ENCODE measurements around the gene SON. TPM values are rescaled to one million over a fixed set of nuclear protein-coding genes. Genes with fewer than 3 reads are reported as not detected.
"Not testable (repeated sequence)": the region's sequence is repeated elsewhere in the genome, so short reads cannot be mapped to it uniquely, and the experiment has no call there.

SON gene
- total RNA-seq, 1 donor from 2014 or later = 395 TPM

GRCh38 chr21:33618407-33618806, 75.6 kb downstream of the SON start:
- H3K27me3 Mint-ChIP-seq = no peaks in the 10 kb centered on the region
- H3K27ac Mint-ChIP-seq = peak overlapping the region; percentile 1
- peaks cover 4% of the 10 kb centered on the region for H3K9me3 Mint-ChIP-seq (ENCODE audit: low read depth)
- H3K4me1 Mint-ChIP-seq (ENCODE audit: low read depth) = peaks cover 7% of the 10 kb centered on the region
- TF ChIP-seq CTCF (IDR thresholded peaks at IDR 0.05; ENCODE audit: unreplicated experiment) = no peak
- DNase-seq (ENCODE audit: low spot score, unreplicated experiment) = no peak
- no peak overlapping the region for H3K4me3 Mint-ChIP-seq (ENCODE audit: low read depth)
- peaks cover 32% of the 10 kb centered on the region for H3K36me3 Mint-ChIP-seq (ENCODE audit: insufficient read depth)

- H3K36me3 Mint-ChIP-seq (ENCODE audit: insufficient read depth) = peaks cover 35% of the 10 kb centered on the region
- no peak for DNase-seq (ENCODE audit: low spot score, unreplicated experiment)
- no peaks in the 10 kb centered on the region for H3K27me3 Mint-ChIP-seq
- no peak overlapping the region for H3K4me3 Mint-ChIP-seq (ENCODE audit: low read depth)
- H3K9me3 Mint-ChIP-seq (ENCODE audit: low read depth) = peaks cover 4% of the 10 kb centered on the region
- peaks cover 7% of the 10 kb centered on the region for H3K4me1 Mint-ChIP-seq (ENCODE audit: low read depth)
- TF ChIP-seq CTCF (IDR thresholded peaks at IDR 0.05; ENCODE audit: unreplicated experiment) = no peak
- H3K27ac Mint-ChIP-seq = no peak overlapping the region
Measured at GRCh38 chr21:33619726-33620125, 76.9 kb downstream of the SON start.

GRCh38 chr21:33622253-33622652, 79.4 kb downstream of the SON start:
- no peaks in the 10 kb centered on the region for H3K27me3 Mint-ChIP-seq
- DNase-seq (ENCODE audit: low spot score, unreplicated experiment) = no peak
- peaks cover 7% of the 10 kb centered on the region for H3K4me1 Mint-ChIP-seq (ENCODE audit: low read depth)
- peaks cover 3% of the 10 kb centered on the region for H3K9me3 Mint-ChIP-seq (ENCODE audit: low read depth)
- no peak overlapping the region for H3K4me3 Mint-ChIP-seq (ENCODE audit: low read depth)
- TF ChIP-seq CTCF (IDR thresholded peaks at IDR 0.05; ENCODE audit: unreplicated experiment) = no peak
- no peak overlapping the region for H3K27ac Mint-ChIP-seq
- H3K36me3 Mint-ChIP-seq (ENCODE audit: insufficient read depth) = peaks cover 31% of the 10 kb centered on the region

- not testable (repeated sequence) for H3K27ac Mint-ChIP-seq
Measured at GRCh38 chr21:33626151-33626550, 83.3 kb downstream of the SON start.

More at GRCh38 chr21:33626151-33626550, 83.3 kb downstream of the SON start:
- H3K36me3 Mint-ChIP-seq (ENCODE audit: insufficient read depth) = peaks cover 23% of the 10 kb centered on the region
- H3K27me3 Mint-ChIP-seq; H3K4me1 Mint-ChIP-seq (ENCODE audit: low read depth); DNase-seq (ENCODE audit: low spot score, unreplicated experiment); H3K4me3 Mint-ChIP-seq (ENCODE audit: low read depth); H3K9me3 Mint-ChIP-seq (ENCODE audit: low read depth): not testable (repeated sequence)

Other genes with a start within 250 kb of the SON start
- gene IFNAR1, start 218.1 kb upstream of the SON start, total RNA-seq = 18.3 and 19.6 TPM in 2 replicates
- gene IFNGR2, start 139.6 kb upstream of the SON start, total RNA-seq = 63.0 and 65.3 TPM in 2 replicates
- 39.4 and 39.9 TPM in 2 replicates for gene TMEM50B, start 63.1 kb upstream of the SON start, total RNA-seq
- gene DNAJC28, start 51.3 kb upstream of the SON start, total RNA-seq = 4.9 and 5.5 TPM in 2 replicates
- 100 and 105 TPM in 2 replicates for gene GART, start 921 bp upstream of the SON start, total RNA-seq
- 21.9 and 23.1 TPM in 2 replicates for gene DONSON, start 45.6 kb downstream of the SON start, total RNA-seq
- gene CRYZL1, start 98.7 kb downstream of the SON start, total RNA-seq = 39.9 and 42.8 TPM in 2 replicates
- gene ITSN1, start 99.5 kb downstream of the SON start, total RNA-seq = 112 and 116 TPM in 2 replicates

Measured in progenitor cell of endocrine pancreas (in vitro differentiated cells).